Measurements from ENCODE around the gene HOXA5. TPM values are rescaled to one million over a fixed set of nuclear protein-coding genes. Genes with fewer than 3 reads are reported as not detected.

HOXA5 gene
- total and polyA plus RNA-seq, 10 of the 15 experiments (the other 5 are each of a cell fraction or from before 2014, with no cell fraction given), result 0.05 to 0.13 TPM; not detected in 8

- Histone ChIP-seq H3K4me1 (ENCODE audit: control insufficient read depth, insufficient read depth, low read length) (no peaks in the 10 kb centered on the region), H3K4me2 (ENCODE audit: control insufficient read depth, insufficient read depth) (no peak overlapping the region), H3K27ac (ENCODE audit: control insufficient read depth, insufficient read depth) (no peak overlapping the region), H3K4me3 (no peak overlapping the region), H3K9ac (ENCODE audit: control insufficient read depth, insufficient read depth, low read length) (no peak overlapping the region), H3K79me2 (ENCODE audit: control insufficient read depth, insufficient read depth, low read length) (no peaks in the 10 kb centered on the region), H3K36me3 (ENCODE audit: control insufficient read depth in 2 of 2, insufficient read depth in 2 of 2, low read length in 1 of 2) (no peaks in the 10 kb centered on the region), H4K20me1 (ENCODE audit: control insufficient read depth, insufficient read depth) (no peaks in the 10 kb centered on the region), H2AFZ (ENCODE audit: control insufficient read depth, low read depth, low read length) (no peak overlapping the region), H3K27me3 (replicated peaks in 1 of 2; ENCODE audit: control insufficient read depth in 2 of 2, insufficient read depth in 2 of 2, low read length in 1 of 2) (peaks cover 0 to 23% of the 10 kb centered on the region in 2 experiments; a peak in 3 of 4 replicates), H3K9me3 (replicated peaks; ENCODE audit: control insufficient read depth, insufficient read depth, low read length) (peaks cover 3% of the 10 kb centered on the region; the same call in 1 of the 3 replicates)
- ChIA-PET RAD21 (ENCODE audit: unreplicated experiment) (interaction anchor here (0.7 kb wide), 1 partner anchor 10 kb away, joined by 3 read pairs; no protein-coding TSS in a partner anchor), POLR2A (no interaction called here), CTCF (interaction anchor here (1.1 kb wide), 2 partner anchors 9 to 27 kb away, joined by 3 to 4 read pairs; no protein-coding TSS in a partner anchor), SMC1A (ENCODE audit: uncharacterized antibody, unreplicated experiment) (interaction anchor here (0.7 to 7.9 kb wide), 6 partner anchors 9 to 65 kb away, joined by 3 to 110 read pairs (median 4); no protein-coding TSS in a partner anchor)
- intact Hi-C loops (cut with micrococcal nuclease; ENCODE audit: unreplicated experiment) (no loop called here), in situ Hi-C loops (cut with MboI) (no loop called here)
- 2% methylated on average over 3 of the region's 3 CpGs for WGBS (ENCODE audit: insufficient coverage, insufficient replicate concordance, low lambda C conversion rate, missing lambda C conversion rate)
- ATAC-seq (no peak), FAIRE-seq (no peak), DNase-seq (ENCODE audit: low read depth, low spot score) (no peak)
- BruUV-seq (replicated peaks), result no TSS peak
- TF ChIP-seq GATAD2B (conservative IDR thresholded peaks at IDR 0.05; ENCODE audit: low read depth) (no peak), MLLT1 (IDR thresholded peaks at IDR 0.05) (no peak), SPI1 (IDR thresholded peaks at IDR 0.05; ENCODE audit: borderline replicate concordance, insufficient read depth, low read depth, low read length) (no peak), BHLHE40 (IDR thresholded peaks at IDR 0.05; ENCODE audit: borderline replicate concordance in 1 of 2, low read depth in 2 of 2, low read length in 1 of 2) (no peak), NRF1 (conservative IDR thresholded peaks at IDR 0.05; ENCODE audit: low read depth, low read length) (no peak), HDAC6 (IDR thresholded peaks at IDR 0.05; ENCODE audit: unreplicated experiment) (no peak), ZNF207 (IDR thresholded peaks at IDR 0.05; ENCODE audit: borderline replicate concordance) (no peak), PBX3 (IDR thresholded peaks at IDR 0.05; ENCODE audit: insufficient replicate concordance, low read depth, low read length) (no peak), TCF12 (IDR thresholded peaks at IDR 0.05; ENCODE audit: low read depth, low read length) (no peak), ZNF687 (IDR thresholded peaks at IDR 0.05) (no peak), RELA (IDR thresholded peaks at IDR 0.05; ENCODE audit: borderline replicate concordance, partially characterized antibody) (no peak)
- TF ChIP-seq, protein P1, sequence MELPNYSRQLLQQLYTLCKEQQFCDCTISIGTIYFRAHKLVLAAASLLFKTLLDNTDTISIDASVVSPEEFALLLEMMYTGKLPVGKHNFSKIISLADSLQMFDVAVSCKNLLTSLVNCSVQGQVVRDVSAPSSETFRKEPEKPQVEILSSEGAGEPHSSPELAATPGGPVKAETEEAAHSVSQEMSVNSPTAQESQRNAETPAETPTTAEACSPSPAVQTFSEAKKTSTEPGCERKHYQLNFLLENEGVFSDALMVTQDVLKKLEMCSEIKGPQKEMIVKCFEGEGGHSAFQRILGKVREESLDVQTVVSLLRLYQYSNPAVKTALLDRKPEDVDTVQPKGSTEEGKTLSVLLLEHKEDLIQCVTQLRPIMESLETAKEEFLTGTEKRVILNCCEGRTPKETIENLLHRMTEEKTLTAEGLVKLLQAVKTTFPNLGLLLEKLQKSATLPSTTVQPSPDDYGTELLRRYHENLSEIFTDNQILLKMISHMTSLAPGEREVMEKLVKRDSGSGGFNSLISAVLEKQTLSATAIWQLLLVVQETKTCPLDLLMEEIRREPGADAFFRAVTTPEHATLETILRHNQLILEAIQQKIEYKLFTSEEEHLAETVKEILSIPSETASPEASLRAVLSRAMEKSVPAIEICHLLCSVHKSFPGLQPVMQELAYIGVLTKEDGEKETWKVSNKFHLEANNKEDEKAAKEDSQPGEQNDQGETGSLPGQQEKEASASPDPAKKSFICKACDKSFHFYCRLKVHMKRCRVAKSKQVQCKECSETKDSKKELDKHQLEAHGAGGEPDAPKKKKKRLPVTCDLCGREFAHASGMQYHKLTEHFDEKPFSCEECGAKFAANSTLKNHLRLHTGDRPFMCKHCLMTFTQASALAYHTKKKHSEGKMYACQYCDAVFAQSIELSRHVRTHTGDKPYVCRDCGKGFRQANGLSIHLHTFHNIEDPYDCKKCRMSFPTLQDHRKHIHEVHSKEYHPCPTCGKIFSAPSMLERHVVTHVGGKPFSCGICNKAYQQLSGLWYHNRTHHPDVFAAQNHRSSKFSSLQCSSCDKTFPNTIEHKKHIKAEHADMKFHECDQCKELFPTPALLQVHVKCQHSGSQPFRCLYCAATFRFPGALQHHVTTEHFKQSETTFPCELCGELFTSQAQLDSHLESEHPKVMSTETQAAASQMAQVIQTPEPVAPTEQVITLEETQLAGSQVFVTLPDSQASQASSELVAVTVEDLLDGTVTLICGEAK (IDR thresholded peaks at IDR 0.05; ENCODE audit: borderline replicate concordance), result no peak
Observed at GRCh38 chr7:27091105-27091504, 52.4 kb downstream of the HOXA5 start.
